Activated gamma-delta T cell treated with Interleukin-2 at 50 U/mL for 16 hours (primary cell): Measurements from ENCODE around the gene GPR183.
A peak's percentile ranks its signal among the peaks of the same experiment; 100 is the strongest.

Source experiments
- DNase-seq: peaks from one replicate; pipeline ENCODE4 v3.0.0-alpha.2; 2020

The GPR183 gene

DNA sequence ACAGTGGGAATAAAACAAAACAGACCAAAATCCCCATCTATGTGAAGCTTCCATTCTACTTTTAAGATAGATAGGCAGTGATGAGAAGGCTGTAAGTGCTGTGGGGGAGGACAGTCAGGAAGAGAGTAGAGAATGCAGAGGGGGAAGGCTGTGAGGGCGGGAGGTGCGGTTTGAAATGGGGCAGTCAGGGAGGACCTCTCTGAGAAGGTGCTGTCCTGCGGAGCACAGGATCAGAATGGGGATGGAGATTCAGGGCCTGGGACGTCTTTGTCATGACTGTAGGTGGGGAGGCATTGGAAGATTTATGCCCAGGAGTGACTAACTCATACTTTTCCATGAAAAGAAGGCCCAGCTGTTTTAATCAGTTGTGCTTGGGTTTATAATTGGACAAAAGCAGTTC, 3.9 kb upstream of the GPR183 start:
- no peak for DNase-seq

GRCh38 chr13:99310382-99311031, 3.3 kb upstream of the GPR183 start:
- no peak for DNase-seq

DNA sequence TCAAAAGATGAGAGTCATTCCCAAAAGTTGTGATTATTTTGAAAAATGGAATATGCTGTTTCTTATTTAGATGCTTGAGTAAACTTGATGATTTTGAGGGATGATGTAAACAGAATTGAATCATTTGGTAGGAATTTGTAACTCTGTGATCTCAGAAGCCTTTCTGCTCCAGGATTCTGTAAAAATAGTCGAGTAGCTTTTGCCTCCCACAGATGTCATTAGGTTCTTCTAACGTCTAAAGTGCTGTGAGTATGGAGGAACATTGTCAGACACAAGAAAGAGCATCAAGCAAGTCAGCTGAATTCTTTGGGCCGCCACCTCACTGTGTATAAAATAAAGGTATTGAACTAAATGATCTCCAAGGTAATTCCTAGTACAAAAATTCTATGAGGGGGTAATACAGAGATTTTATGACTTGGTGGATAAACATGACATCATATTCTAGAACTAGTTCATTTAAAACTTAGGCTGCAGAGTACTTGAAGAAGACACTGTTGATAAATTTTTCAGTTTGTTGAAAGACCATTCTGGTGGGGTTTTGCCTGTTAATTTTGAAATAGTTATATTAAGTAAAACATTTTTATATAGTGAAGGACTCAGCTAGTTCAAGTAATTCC, 1.4 kb upstream of the GPR183 start:
- no peak for DNase-seq

DNA sequence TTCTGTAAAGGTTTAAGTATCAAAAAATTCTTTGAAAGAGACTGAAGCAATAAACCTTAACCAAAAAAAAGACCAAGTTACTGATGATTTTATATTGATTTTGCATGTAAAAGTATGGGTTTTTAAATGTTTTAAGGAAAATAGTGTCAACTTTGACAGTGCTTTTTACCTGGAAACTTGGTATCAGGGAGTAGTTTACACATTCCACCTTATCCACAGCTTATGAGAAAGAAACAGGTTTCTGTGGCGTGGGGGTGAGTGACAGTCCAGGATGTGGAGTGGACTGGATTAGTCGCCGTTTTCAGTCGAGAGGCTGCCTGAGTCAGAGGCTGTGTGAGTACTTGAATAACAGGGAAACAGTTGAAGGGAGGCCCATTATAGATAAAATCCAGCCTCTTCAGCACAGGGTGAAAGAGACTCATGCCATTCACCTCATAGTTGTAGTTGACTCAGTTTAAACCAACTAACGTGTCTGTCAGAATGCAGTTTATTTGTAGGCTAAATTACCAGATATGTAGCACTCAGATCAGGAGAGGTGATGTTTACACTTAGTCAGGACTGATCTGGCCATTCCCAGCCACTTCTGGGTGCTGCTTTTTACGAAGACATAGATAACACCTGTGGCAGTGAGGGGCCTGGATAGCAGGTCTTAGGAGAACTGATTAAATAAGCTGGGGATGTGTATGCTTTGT, 595 bp upstream of the GPR183 start:
- DNase-seq = peak; percentile 39

- no peak for DNase-seq
Measured at GRCh38 chr13:99305566-99305965, 1.6 kb downstream of the GPR183 start.

GRCh38 chr13:99305158-99305557, 2.0 kb downstream of the GPR183 start:
- no peak for DNase-seq

DNA sequence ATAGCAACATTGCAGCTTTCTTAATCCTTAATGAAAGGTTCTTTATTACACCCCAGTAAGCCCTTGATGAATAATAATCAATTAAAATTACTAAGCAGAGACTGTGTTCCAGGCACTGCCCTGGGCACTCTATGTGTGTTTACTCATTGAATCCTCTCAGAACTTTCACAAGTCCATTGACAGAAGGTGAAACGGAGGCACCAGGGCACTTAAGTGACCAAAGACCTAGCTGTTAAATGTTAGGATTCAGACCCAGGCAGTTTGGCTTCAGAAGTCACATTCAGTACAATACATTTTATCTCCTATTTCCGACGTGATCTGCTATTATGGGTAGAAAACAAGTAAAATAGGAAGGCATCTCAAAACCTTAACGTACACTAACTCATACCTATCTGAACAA, 2.7 kb downstream of the GPR183 start:
- DNase-seq = no peak

- DNase-seq = no peak
Measured at GRCh38 chr13:99303863-99304521, 3.2 kb downstream of the GPR183 start.

- no peak for DNase-seq
Measured at GRCh38 chr13:99302637-99303505, 4.3 kb downstream of the GPR183 start.

DNA sequence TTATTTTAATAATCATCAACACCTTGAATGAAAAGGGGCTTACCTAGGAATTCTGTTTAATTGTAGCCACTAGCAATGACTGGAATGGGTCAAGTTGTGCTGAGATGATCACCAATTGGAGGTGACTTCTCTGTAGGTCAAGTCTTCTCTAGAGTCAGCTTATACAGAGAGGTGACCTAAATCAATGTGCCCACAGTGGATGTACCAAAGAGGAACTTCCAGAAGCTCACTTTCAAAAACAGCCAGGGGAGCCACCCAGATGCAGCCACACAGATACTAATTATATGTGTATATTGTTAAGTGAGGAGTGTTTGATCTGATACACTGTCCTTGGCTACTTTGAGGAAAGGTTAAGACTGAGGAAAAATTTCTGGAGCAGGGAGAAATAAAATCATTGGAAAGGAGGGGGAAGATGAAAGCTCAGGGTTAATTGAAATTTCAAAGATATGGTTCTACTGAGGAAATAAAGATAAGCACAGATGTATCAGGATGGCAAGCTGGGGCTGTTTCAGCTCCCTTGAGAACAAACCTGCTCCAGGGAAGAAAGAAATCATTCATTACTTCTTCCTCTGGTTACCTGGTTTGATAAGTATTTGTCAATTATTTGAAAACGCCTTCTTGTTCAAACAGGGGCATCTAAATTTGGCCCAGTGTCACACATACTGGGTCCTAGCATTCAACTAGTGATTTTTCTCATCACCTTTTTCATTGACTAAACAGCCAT, 5.1 kb downstream of the GPR183 start:
- no peak for DNase-seq

DNA sequence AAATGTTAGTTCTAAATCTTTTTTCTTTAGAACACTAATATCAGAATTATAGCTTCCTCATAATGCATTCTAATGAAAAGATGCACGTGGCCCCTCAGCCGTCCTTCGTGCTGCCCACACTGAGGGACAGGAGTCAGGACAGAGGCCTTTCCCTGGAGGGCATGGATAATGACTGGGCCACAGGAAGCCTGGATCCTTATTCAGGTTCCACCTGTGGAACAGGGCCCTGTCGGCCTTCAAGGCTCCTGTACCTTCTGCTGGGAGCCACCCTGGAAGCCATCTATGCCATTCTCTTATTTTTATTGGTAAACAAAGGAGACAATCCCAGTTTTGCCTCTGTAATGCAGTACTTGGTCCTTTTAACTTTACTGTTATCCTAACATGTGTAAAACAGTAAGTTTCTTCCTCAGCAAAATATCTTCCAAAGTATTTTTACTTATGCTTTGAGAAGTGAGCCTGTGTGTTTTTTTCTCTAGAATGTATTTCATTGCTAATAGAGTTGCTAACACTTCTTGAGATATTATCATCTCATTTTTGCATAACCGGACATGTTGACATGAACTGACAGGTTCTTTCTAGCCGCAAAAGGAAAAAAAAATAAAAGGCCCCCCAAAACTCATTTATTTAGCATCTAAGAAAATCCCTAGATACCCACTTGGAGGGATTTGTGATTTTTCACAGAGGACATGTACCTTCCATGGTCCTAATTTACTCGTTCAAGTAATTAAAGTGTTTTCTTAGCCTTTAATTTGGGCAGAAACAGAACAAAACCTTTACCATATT, 6.0 kb downstream of the GPR183 start:
- DNase-seq = no peak

GRCh38 chr13:99299920-99300341, 7.3 kb downstream of the GPR183 start:
- DNase-seq = no peak

GRCh38 chr13:99299256-99299919, 7.8 kb downstream of the GPR183 start:
- no peak for DNase-seq

- no peak for DNase-seq
Measured at GRCh38 chr13:99298056-99298455, 9.1 kb downstream of the GPR183 start.

DNA sequence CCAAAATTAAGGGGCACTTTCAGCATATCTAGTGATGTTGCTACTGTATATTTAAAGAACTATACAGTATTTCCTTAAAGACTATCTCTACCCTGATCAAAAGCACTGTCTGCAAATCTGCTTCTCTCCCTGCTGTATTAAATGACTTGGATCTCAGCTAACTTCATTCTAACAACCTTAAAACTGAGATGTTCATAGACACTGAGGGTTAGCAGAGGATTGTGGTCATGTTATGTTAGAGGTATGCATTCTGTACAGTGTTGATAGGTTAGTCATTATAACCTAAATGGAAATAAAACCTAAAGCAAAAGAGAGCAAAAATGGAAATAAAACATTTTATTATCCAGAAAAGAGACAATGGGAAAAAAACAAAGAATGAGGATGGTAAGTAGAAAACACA, 9.9 kb downstream of the GPR183 start:
- no peak for DNase-seq

DNA sequence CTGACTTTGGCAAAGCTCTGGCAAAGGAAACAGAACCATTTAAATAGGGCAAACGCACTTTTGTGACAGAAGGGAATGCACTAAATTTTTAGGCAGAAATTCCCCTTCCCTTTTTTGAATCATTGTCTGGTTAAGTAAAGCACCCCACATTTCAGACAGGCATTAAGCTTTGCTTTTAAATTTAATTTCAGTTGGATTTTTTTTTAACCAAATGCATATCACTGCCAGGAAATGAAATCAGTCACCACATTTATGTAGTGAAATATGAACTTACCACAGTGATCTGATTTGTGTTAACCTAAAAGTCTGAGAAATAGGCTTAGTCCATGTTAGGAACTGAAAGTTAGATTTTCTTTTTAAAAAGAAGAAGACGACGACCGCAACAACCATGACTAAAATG, 10.8 kb downstream of the GPR183 start:
- DNase-seq = no peak

DNA sequence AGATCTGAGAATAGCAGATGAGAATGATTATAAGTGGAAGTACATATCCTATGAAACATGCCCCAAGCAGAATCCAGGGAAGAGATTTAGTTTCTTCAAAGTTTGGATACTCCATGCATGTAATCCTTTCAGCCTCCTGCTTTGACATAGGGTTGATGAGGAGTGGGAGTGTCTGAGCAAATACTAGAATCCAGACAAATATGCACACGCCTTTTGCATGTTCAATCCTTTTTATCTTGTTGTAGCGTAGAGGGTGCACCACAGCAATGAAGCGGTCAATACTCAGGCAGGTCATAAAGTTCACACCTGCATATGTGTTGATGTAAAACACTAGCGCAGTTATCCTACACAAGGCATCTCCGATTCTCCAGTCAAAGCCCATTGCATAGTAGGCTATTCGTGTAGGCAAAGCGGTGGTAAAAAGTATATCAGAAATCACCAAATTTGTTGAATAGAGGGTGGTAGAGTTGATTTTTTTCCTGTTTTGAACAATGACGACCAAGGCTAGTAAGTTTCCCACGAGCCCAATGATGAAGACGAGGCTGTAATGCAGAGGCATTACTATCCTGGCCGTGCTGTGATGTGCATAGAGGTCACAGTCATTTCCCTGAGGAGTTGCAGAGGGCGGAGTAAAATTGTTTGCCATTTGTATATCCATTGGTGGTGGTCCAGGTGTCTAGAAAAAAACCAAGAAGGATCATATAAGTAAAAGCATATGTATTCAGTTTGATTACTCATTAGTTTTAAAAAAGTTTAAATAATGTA, 11.5 kb downstream of the GPR183 start:
- no peak for DNase-seq

DNA sequence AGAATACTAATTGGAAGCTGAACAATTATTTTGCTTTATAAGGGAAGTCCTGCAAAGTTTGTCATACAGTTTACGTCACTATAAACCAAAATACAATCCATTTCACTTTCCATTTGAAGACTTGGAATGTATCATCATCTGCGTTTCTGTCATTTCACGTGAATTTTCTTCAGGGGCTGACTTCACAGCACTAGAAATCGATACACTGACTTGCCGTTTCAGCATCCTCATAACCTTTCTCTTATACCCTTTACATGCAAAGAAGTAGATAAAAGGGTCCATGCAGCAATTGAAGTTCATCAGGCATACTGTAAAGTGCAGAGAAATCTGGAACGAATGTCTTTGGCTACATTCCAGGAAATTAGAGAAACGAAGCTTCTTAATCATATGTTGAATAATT, 12.2 kb downstream of the GPR183 start:
- DNase-seq = no peak

GRCh38 chr13:99294198-99294597, 13.0 kb downstream of the GPR183 start:
- no peak for DNase-seq

- DNase-seq = no peak
Measured at GRCh38 chr13:99293178-99293577, 14.0 kb downstream of the GPR183 start.
